Endothelial cell of umbilical vein (primary cell): Measurements from ENCODE around the gene TMEM50B. TPM values are rescaled to one million over a fixed set of nuclear protein-coding genes. Genes with fewer than 3 reads are reported as not detected.

ENCODE experiments used
- BruUV-seq: library from RNA; stranded (reverse); fragments of 400-500 nt; replicated peaks from 2 replicates; lab custom pipeline; 2021; lab: Mats Ljungman, UMichigan
- CTCF ChIA-PET: fragments of 300-600, 350-600 bp; sonication (Branson Sonifier 250); formaldehyde crosslinking; loops from one replicate; lab custom pipeline; 2021; ENCODE audit warnings: antibody characterized with exemption, inconsistent platforms; lab: Charles Lee
- POLR2A ChIA-PET: fragments of 300-600, 350-600 bp; sonication (Branson Sonifier 250); formaldehyde crosslinking; loops from one replicate; lab custom pipeline; 2021; ENCODE audit warnings: antibody characterized with exemption, inconsistent platforms; lab: Charles Lee
- DNase-seq: peaks from one replicate; pipeline ENCODE4 v3.0.0-alpha.2; 2011; ENCODE audit warnings: low read depth, low spot score
- FAIRE-seq: peaks from 2 replicates; lab custom pipeline; 2011; peaks lifted over from hg19 to GRCh38; lab: Jason Lieb, UNC
- H2AFZ ChIP-seq: 2 replicates; pipeline ENCODE4 v1.6.0; 2012; ENCODE audit warnings: low read depth, low read length, control low read depth, inconsistent platforms
- H3K27ac ChIP-seq: 2 replicates; pipeline ENCODE4 v1.5.1; 2011; ENCODE audit warnings: low read depth, mild to moderate bottlenecking, control low read depth, low read length, moderate library complexity; ENCODE audit not compliant: insufficient read depth
- H3K27me3 ChIP-seq, 2 experiments: 2 replicates each; pipeline versions ENCODE4 v1.6.0 to v1.6.1; 2011; ENCODE audit warnings: low read length in 2 of 2, mixed read lengths in 1 of 2; ENCODE audit not compliant: control insufficient read depth in 2 of 2, insufficient read depth in 2 of 2
- H3K36me3 ChIP-seq, 2 experiments: 2 replicates in 1 of 2; 3 replicates in 1 of 2; pipeline ENCODE4 v1.5.1; 2011; ENCODE audit warnings: low read length in 2 of 2, mild to moderate bottlenecking in 1 of 2, moderate library complexity in 1 of 2; ENCODE audit not compliant: control insufficient read depth in 2 of 2, insufficient read depth in 2 of 2; ENCODE audit errors: extremely low read depth in 1 of 2
- H3K4me1 ChIP-seq: 3 replicates; pipeline ENCODE4 v1.5.1; 2011; ENCODE audit warnings: mild to moderate bottlenecking, low read length; ENCODE audit not compliant: control insufficient read depth, insufficient read depth; ENCODE audit errors: extremely low read depth
- H3K4me2 ChIP-seq: 2 replicates; pipeline ENCODE4 v1.6.1; 2011; ENCODE audit warnings: low read length, control low read depth, mixed read lengths; ENCODE audit not compliant: insufficient read depth
- H3K4me3 ChIP-seq, 3 experiments: fragments of 200-600 bp in 1 of 3; sonication (generic), shearing (Covaris generic) in 1 of 3; replicated peaks in 1 of 3; 2 replicates each; pipeline ENCODE4 v1.5.1; 2011 to 2016; ENCODE audit warnings: control low read depth in 3 of 3, low read length in 3 of 3, mild to moderate bottlenecking in 2 of 3, inconsistent platforms in 1 of 3, low read depth in 1 of 3, moderate library complexity in 1 of 3; ENCODE audit not compliant: insufficient read depth in 1 of 3
- H3K79me2 ChIP-seq: 2 replicates; pipeline ENCODE4 v1.6.0; 2012; ENCODE audit warnings: low read length, inconsistent platforms; ENCODE audit not compliant: control insufficient read depth, insufficient read depth
- H3K9ac ChIP-seq: replicated peaks from 2 replicates; pipeline ENCODE3; 2011; ENCODE audit warnings: low read length, control low read depth; ENCODE audit not compliant: insufficient read depth; ENCODE audit errors: extremely low read depth
- H3K9me1 ChIP-seq: replicated peaks from 3 replicates; pipeline ENCODE4 v1.6.0; 2011; ENCODE audit warnings: mild to moderate bottlenecking, low read length; ENCODE audit not compliant: control insufficient read depth, insufficient read depth; ENCODE audit errors: extremely low read depth
- H3K9me3 ChIP-seq: replicated peaks from 2 replicates; pipeline ENCODE4 v1.5.1; 2012; ENCODE audit warnings: low read length, inconsistent platforms; ENCODE audit not compliant: control insufficient read depth, insufficient read depth
- H4K20me1 ChIP-seq: replicated peaks from 2 replicates; pipeline ENCODE3; 2011; ENCODE audit warnings: mild to moderate bottlenecking, low read length; ENCODE audit not compliant: control insufficient read depth, insufficient read depth; ENCODE audit errors: extremely low read depth
- EZH2 ChIP-seq: IDR thresholded peaks from 2 replicates; pipeline ENCODE4 v1.6.1; 2012; ENCODE audit warnings: borderline replicate concordance, low read depth, mild to moderate bottlenecking, moderate library complexity, low read length, inconsistent platforms; ENCODE audit not compliant: severe bottlenecking
- FOS ChIP-seq: IDR thresholded peaks from 2 replicates; pipeline ENCODE4 v1.6.1; 2011; ENCODE audit warnings: mild to moderate bottlenecking, low read length, moderate library complexity, borderline replicate concordance; ENCODE audit not compliant: insufficient read depth
- GATA2 ChIP-seq: IDR thresholded peaks from 2 replicates; pipeline ENCODE4 v1.7.0; 2011; ENCODE audit warnings: low read depth, mild to moderate bottlenecking, moderate library complexity, mixed read lengths, low read length; ENCODE audit not compliant: insufficient read length, insufficient read depth
- JUN ChIP-seq: IDR thresholded peaks from 2 replicates; pipeline ENCODE4 v1.6.1; 2011; ENCODE audit warnings: borderline replicate concordance, low read depth; ENCODE audit not compliant: insufficient read length, insufficient read depth
- MAX ChIP-seq: IDR thresholded peaks from 2 replicates; pipeline ENCODE4 v1.6.1; 2011; ENCODE audit not compliant: insufficient read depth, insufficient read length
- MYC ChIP-seq: IDR thresholded peaks from one replicate; pipeline ENCODE4 v1.6.1; 2011; ENCODE audit warnings: mild to moderate bottlenecking, low read depth, low read length
- POLR2A ChIP-seq: IDR thresholded peaks from 2 replicates; pipeline ENCODE4 v1.6.1; 2012; ENCODE audit warnings: low read depth, mild to moderate bottlenecking, control low read depth, low read length
- POLR2AphosphoS5 ChIP-seq: IDR thresholded peaks from 2 replicates; pipeline ENCODE4 v1.6.1; 2012; ENCODE audit warnings: low read depth, mild to moderate bottlenecking, control low read depth, low read length, moderate library complexity; ENCODE audit not compliant: insufficient read depth
- dilution Hi-C: fragments of 300-500 bp; cut with MboI; formaldehyde crosslinking; loops from one replicate; pipeline ENCODE4 v1.15.0; 2019; ENCODE audit warnings: low sequenced_read_pairs; ENCODE audit not compliant: extremely low pct_ligation_motif_present
- intact Hi-C: fragments of 100-400 bp; cut with micrococcal nuclease; formaldehyde crosslinking; loops from one replicate; pipeline ENCODE4 v1.10.0; 2022
- polyA plus RNA-seq, 4 experiments: library from polyadenylated mRNA; depleted of rRNA in 3 of 4; stranded (reverse) in 3 of 4; unstranded in 1 of 4; fragments of >200 nt; gene quantifications; 2 replicates each; pipeline versions ENCODE4 v1.2.1 to v1.2.3, GENCODE V29; 2011 to 2012; ENCODE audit warnings: missing spikeins in 1 of 4
- total RNA-seq: library from RNA; stranded (reverse); gene quantifications from 2 replicates; pipeline ENCODE4 v1.2.3, GENCODE V29; 2021
- TF ChIP-seq, protein P1 (sequence below), 2 donors: IDR thresholded peaks; 1 replicate in 1 of 2; 2 replicates in 1 of 2; pipeline ENCODE4 v1.5.1; 2011; ENCODE audit warnings: low read length in 2 of 2, mild to moderate bottlenecking in 2 of 2, moderate library complexity in 2 of 2, control low read depth in 1 of 2, inconsistent platforms in 1 of 2, low read depth in 1 of 2; ENCODE audit not compliant: insufficient read depth in 1 of 2; ENCODE audit errors: extremely low read depth in 1 of 2

TMEM50B gene
- total and polyA plus RNA-seq, 2 donors (not counting 3 experiments of a cell fraction or from before 2014, with no cell fraction given) = 25.1 to 29.3 TPM

DNA sequence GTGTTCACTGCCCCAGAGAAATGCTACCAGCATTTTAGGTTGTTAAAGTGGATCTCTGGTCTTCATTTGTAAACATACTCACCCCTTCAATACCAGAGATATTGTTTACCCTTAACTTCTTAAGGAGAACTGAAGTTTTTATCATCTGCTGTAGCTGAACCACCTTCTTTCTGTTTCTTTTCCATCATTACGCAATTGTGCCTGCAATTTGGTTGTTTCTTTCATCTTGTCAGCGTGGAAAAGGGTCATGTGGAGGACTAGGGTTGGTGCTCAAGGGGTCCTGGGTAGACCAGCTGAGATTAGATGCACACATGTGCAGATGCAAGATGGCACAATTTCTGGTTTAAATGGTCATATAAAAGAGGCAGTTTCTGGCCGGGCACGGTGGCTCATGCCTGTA, 39.1 kb upstream of the TMEM50B start:
- Histone ChIP-seq H3K79me2 (no peaks in the 10 kb centered on the region), H3K27me3 (no peaks in the 10 kb centered on the region), H3K36me3 (peaks cover 15 to 20% of the 10 kb centered on the region in 2 experiments), H3K27ac (no peak overlapping the region), H3K4me2 (no peak overlapping the region), H3K4me1 (no peaks in the 10 kb centered on the region), H4K20me1 (no peaks in the 10 kb centered on the region), H2AFZ (no peak overlapping the region), H3K9me3 (no peaks in the 10 kb centered on the region), H3K9ac (no peak overlapping the region), H3K9me1 (no peaks in the 10 kb centered on the region), H3K4me3 (no peak overlapping the region)
- ChIA-PET POLR2A (no interaction called here), CTCF (interaction anchor here (0.7 to 2.0 kb wide), 5 partner anchors 8 to 74 kb away, joined by 3 to 4 read pairs (median 3); no protein-coding TSS in a partner anchor)
- DNase-seq (no peak), FAIRE-seq (no peak)
- no TSS peak for BruUV-seq
- dilution Hi-C loops (no loop called here), intact Hi-C loops (no loop called here)
- TF ChIP-seq JUN (no peak), MAX (no peak), GATA2 (no peak), MYC (no peak), EZH2 (no peak), POLR2A (no peak), POLR2AphosphoS5 (no peak), FOS (no peak)
- TF ChIP-seq, protein P1, sequence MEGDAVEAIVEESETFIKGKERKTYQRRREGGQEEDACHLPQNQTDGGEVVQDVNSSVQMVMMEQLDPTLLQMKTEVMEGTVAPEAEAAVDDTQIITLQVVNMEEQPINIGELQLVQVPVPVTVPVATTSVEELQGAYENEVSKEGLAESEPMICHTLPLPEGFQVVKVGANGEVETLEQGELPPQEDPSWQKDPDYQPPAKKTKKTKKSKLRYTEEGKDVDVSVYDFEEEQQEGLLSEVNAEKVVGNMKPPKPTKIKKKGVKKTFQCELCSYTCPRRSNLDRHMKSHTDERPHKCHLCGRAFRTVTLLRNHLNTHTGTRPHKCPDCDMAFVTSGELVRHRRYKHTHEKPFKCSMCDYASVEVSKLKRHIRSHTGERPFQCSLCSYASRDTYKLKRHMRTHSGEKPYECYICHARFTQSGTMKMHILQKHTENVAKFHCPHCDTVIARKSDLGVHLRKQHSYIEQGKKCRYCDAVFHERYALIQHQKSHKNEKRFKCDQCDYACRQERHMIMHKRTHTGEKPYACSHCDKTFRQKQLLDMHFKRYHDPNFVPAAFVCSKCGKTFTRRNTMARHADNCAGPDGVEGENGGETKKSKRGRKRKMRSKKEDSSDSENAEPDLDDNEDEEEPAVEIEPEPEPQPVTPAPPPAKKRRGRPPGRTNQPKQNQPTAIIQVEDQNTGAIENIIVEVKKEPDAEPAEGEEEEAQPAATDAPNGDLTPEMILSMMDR (IDR thresholded peaks at IDR 0.05; ENCODE audit: extremely low read depth in 1 of 2, insufficient read depth in 1 of 2, low read depth in 1 of 2, low read length in 2 of 2) = no peak
